AG09319 (cell line): Measurements from ENCODE around the gene STK36.

Source experiments
- DNase-seq: peaks from one replicate; pipeline ENCODE4 v3.0.0-alpha.2; 2010; ENCODE audit warnings: low read depth; ENCODE audit errors: extremely low read depth
- TF ChIP-seq, protein P1 (sequence below): IDR thresholded peaks from 2 replicates; pipeline ENCODE4 v1.5.1; 2011; ENCODE audit warnings: low read depth, mild to moderate bottlenecking, inconsistent platforms, low read length, moderate library complexity

Gene STK36

GRCh38 chr2:218720048-218721041, 48.5 kb downstream of the STK36 start:
- TF ChIP-seq, protein P1, sequence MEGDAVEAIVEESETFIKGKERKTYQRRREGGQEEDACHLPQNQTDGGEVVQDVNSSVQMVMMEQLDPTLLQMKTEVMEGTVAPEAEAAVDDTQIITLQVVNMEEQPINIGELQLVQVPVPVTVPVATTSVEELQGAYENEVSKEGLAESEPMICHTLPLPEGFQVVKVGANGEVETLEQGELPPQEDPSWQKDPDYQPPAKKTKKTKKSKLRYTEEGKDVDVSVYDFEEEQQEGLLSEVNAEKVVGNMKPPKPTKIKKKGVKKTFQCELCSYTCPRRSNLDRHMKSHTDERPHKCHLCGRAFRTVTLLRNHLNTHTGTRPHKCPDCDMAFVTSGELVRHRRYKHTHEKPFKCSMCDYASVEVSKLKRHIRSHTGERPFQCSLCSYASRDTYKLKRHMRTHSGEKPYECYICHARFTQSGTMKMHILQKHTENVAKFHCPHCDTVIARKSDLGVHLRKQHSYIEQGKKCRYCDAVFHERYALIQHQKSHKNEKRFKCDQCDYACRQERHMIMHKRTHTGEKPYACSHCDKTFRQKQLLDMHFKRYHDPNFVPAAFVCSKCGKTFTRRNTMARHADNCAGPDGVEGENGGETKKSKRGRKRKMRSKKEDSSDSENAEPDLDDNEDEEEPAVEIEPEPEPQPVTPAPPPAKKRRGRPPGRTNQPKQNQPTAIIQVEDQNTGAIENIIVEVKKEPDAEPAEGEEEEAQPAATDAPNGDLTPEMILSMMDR: no peak
- DNase-seq: no peak

GRCh38 chr2:218721488-218721887, 49.6 kb downstream of the STK36 start:
- DNase-seq: no peak
- TF ChIP-seq, protein P1: no peak

GRCh38 chr2:218721934-218722333, 50.0 kb downstream of the STK36 start:
- TF ChIP-seq, protein P1: no peak
- no peak for DNase-seq

- TF ChIP-seq, protein P1: no peak
- no peak for DNase-seq
These were observed 50.5 kb downstream of the STK36 start for GRCh38 chr2:218722419-218722818.

GRCh38 chr2:218722876-218723785, 51.2 kb downstream of the STK36 start:
- TF ChIP-seq, protein P1: no peak
- DNase-seq: no peak

- TF ChIP-seq, protein P1: no peak
- DNase-seq: no peak
These were observed 54.2 kb downstream of the STK36 start for GRCh38 chr2:218726004-218726574.
